ENCODE data around the gene HDGF.

DNA sequence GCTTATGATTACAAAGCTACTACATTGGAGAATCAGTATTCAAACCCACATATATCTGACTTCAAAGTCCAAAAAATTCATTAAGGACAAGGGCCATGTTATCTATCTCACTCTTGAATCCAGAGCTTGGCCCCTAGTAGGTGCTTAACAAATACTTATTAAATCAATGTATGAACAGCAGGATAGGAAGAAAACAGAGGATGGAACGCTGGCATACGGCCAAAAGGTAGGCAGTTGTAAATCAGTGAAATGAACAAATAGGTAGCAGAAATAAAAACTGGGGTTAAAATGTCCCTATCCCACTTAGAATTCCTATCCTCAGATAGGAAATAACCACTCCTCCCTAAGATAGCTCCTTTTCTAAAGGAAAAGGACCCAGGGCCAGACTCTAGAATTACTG lies 12.6 kb downstream of the HDGF start:
- TF ChIP-seq CTCF (IDR thresholded peaks at IDR 0.05; ENCODE audit: poor library complexity) (no peak), EZH2 (IDR thresholded peaks at IDR 0.05; ENCODE audit: borderline replicate concordance) (no peak), EZH2phosphoT487 (IDR thresholded peaks at IDR 0.05; ENCODE audit: low read depth, severe bottlenecking, unreplicated experiment) (no peak)

Data from hepatocyte (in vitro differentiated cells).